Measurements from ENCODE around the gene KREMEN1. TPM values are rescaled to one million over a fixed set of nuclear protein-coding genes. Genes with fewer than 3 reads are reported as not detected.
A peak's percentile ranks its signal among the peaks of the same experiment; 100 is the strongest.

Gene KREMEN1
- total RNA-seq, 6 donors from 2014 or later: 8.4 to 24.3 (median 15.9) TPM

DNA sequence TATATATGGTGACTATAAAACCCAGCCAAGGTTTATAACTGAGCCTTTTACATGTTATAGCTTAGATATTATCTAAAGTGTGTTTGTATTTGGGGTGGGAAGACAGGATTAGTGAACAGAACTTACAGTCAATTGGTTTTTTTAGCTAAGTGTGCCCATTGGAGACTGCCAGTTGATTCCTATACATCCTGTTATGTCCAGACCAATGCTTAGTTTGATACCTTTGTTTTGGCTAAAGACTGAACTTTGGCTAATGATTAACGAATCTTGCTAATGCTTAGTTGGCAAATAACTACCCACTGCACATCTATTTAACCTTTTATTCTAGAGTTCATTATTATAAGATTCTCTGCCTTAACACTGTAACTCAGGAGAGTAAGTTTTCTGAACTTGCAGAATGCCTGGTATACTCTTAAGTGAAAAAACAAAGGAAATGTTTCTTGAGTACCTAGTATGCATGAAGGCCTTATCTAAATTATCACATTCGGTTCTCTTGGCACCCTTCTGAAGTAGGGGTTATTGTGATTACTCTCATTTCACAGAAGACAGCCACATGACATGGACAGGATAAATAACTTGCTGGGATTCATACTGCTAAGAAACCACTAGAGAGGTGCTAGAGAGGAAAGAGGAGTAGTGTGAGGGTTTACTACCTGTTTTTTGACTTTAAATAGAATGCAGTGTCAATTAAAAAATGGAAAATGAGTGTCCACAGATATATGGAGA lies 54.0 kb downstream of the KREMEN1 start:
- ATAC-seq (ENCODE audit: low FRiP score in 2 of 2): no peak
- no peak for DNase-seq
- no peaks in the 10 kb centered on the region for H3K9me3 ChIP-seq
- peaks cover 0 to 10% (median 5%) of the 10 kb centered on the region in 4 donors for H3K4me1 ChIP-seq
- H3K27ac ChIP-seq: no peak overlapping the region
- TF ChIP-seq, protein P1, sequence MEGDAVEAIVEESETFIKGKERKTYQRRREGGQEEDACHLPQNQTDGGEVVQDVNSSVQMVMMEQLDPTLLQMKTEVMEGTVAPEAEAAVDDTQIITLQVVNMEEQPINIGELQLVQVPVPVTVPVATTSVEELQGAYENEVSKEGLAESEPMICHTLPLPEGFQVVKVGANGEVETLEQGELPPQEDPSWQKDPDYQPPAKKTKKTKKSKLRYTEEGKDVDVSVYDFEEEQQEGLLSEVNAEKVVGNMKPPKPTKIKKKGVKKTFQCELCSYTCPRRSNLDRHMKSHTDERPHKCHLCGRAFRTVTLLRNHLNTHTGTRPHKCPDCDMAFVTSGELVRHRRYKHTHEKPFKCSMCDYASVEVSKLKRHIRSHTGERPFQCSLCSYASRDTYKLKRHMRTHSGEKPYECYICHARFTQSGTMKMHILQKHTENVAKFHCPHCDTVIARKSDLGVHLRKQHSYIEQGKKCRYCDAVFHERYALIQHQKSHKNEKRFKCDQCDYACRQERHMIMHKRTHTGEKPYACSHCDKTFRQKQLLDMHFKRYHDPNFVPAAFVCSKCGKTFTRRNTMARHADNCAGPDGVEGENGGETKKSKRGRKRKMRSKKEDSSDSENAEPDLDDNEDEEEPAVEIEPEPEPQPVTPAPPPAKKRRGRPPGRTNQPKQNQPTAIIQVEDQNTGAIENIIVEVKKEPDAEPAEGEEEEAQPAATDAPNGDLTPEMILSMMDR (IDR thresholded peaks at IDR 0.05): no peak
- TF ChIP-seq POLR2AphosphoS5 (IDR thresholded peaks at IDR 0.05) (no peak), POLR2A (IDR thresholded peaks at IDR 0.05) (no peak), EP300 (IDR thresholded peaks at IDR 0.05) (no peak)
- peaks cover 0 to 15% (median 0%) of the 10 kb centered on the region in 4 donors for H3K36me3 ChIP-seq
- H3K4me3 ChIP-seq: no peak overlapping the region
- 40 to 49% methylated on average over 2 of the region's 2 CpGs for WGBS, 2 donors
- H3K27me3 ChIP-seq: no peaks in the 10 kb centered on the region

DNA sequence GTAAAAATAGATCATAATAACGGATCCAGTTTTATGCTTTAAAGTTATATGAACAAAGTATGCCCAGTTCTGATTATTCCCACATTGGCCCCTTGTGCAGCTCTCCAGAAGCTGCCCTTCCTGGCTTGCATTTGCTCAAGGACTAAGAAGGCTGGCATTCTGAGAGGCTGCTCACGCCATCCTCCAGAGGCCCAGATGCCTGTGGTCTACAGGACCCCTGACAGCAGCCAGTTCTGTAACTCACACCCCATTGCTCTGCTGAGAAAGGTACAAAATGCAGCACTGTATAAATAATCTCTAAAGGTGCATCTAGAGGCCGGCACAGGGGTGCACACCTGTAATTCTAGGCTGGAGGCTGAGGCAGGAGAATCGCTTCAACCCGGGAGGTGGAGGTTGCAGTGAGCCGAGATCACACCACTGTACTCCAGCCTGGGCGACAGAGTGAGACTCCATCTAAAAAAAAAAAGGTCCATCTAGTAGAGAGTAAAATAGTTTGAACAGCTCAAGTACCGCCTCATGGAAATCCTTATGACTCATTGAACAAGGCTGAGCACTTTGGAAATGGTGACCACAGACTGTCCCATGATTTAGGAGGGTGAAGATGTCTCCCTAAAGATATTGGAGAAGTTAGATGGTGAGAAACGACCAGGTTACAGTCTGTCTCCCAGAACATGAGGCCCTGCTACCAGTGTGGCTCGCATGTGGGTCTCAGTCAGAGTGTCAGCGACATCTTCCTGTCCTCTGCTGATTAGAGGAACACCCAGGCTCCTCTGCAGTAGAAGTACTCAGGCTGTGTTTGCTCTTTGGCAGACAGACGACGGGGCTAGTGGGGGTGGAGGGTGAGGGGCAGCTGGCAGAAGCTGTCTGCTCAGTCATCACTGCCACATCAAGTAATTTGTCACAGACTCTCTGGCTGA lies 56.3 kb downstream of the KREMEN1 start:
- Histone ChIP-seq H3K9me3 (no peaks in the 10 kb centered on the region), H3K27me3 (no peaks in the 10 kb centered on the region), H3K4me3 (no peak overlapping the region), H3K36me3 (peaks cover 0 to 15% (median 0%) of the 10 kb centered on the region in 4 donors), H3K27ac (peak overlapping the region in 2 of 4 donors; percentile 17 to 57), H3K4me1 (peaks cover 0 to 10% (median 5%) of the 10 kb centered on the region in 4 donors)
- ATAC-seq (ENCODE audit: low FRiP score in 2 of 2) (peak; percentile 40 to 57), DNase-seq (no peak)
- 65 to 77% methylated on average over 11 to 13 of the region's 13 CpGs for WGBS, 2 donors
- TF ChIP-seq, protein P1 (IDR thresholded peaks at IDR 0.05): no peak
- TF ChIP-seq POLR2A (IDR thresholded peaks at IDR 0.05): no peak

DNA sequence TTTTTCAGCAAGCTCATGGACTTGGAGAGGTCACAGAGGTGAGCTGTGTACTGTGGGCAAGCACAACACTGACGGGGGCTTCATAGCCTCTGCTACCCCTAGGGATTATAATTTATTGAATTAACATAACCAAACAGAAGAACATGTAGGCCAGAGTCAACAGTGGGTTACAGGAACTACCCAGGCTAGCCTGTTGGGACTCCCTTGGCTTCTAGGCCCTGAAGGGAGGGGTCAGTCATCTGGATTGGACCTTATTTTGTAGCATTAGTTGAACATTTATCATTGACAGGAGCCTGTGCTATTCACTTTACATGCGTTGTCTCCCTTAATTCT lies 56.9 kb downstream of the KREMEN1 start:
- no peak overlapping the region for H3K4me3 ChIP-seq
- ATAC-seq (ENCODE audit: low FRiP score in 2 of 2) (peak; percentile 19 to 39), DNase-seq (no peak)
- H3K36me3 ChIP-seq: peaks cover 0 to 15% (median 0%) of the 10 kb centered on the region in 4 donors
- WGBS, 2 donors: 55 to 73% methylated on average over 2 of the region's 2 CpGs
- TF ChIP-seq POLR2AphosphoS5 (IDR thresholded peaks at IDR 0.05) (no peak), EP300 (IDR thresholded peaks at IDR 0.05) (no peak), POLR2A (IDR thresholded peaks at IDR 0.05) (no peak)
- TF ChIP-seq, protein P1 (IDR thresholded peaks at IDR 0.05): no peak
- H3K27ac ChIP-seq: peak overlapping the region in 2 of 4 donors; percentile 17 to 57
- H3K9me3 ChIP-seq: no peaks in the 10 kb centered on the region
- H3K4me1 ChIP-seq: peaks cover 0 to 12% (median 5%) of the 10 kb centered on the region in 4 donors
- H3K27me3 ChIP-seq: no peaks in the 10 kb centered on the region

DNA sequence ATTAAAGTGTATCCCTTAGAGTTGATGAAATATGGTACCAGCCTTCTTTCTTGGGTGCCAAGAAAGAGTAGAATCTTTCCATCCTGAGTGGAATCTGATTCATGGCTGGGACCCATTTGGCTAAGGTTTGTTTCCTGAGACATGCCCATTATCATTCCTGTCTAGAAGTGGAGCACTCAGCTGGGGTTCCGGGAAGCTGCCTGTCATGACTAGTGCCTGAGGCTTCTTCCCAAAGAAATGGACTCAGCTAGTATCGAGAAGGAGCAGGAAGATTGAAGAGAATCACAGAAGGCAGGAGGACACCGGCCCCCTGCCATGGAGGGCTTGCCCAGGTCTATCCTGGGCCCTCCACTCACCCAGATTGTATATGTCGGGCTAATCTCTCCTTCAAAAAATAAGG lies 57.6 kb downstream of the KREMEN1 start:
- DNase-seq: no peak

More for the DNA sequence above, 57.6 kb downstream of the KREMEN1 start:
- peaks cover 0 to 11% (median 0%) of the 10 kb centered on the region in 4 donors for H3K36me3 ChIP-seq
- no peaks in the 10 kb centered on the region for H3K9me3 ChIP-seq
- no peak overlapping the region for H3K4me3 ChIP-seq
- TF ChIP-seq EP300 (IDR thresholded peaks at IDR 0.05) (no peak), POLR2A (IDR thresholded peaks at IDR 0.05) (no peak), POLR2AphosphoS5 (IDR thresholded peaks at IDR 0.05) (no peak)
- TF ChIP-seq, protein P1 (IDR thresholded peaks at IDR 0.05): no peak
- H3K4me1 ChIP-seq: peaks cover 2 to 20% (median 7%) of the 10 kb centered on the region in 4 donors
- H3K27me3 ChIP-seq: no peaks in the 10 kb centered on the region
- no peak overlapping the region for H3K27ac ChIP-seq
- ATAC-seq (ENCODE audit: low FRiP score in 2 of 2): no peak
- 93 to 94% methylated on average over 4 of the region's 4 CpGs for WGBS, 2 donors

Data from upper lobe of left lung (tissue), 6 donors.